ENCODE results near the gene GLUL.

The GLUL gene

DNA sequence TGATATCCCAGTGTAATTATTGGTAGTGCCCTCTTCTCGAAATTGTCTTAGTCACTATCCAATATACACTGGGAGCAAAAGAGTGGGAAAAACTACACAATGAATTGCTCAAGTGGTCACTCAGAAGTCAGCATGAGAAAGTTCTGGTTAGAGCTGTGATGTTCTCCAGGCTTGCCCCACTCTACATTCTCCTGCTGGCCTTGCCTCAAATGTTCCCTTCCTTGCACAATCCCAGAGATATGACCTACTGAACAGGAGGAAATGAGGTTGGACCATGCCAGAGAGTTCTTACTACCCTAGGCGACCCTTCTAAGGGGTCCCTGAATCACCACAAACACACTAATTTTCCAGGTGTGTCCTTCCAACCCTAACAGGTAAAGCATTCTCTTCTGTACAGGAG is 40.8 kb downstream of the GLUL start:
- H3K4me3 ChIP-seq (replicated peaks; ENCODE audit: low read depth, low read length) = no peak overlapping the region
- no peak for DNase-seq (ENCODE audit: extremely low read depth, insufficient read length)
- TF ChIP-seq, protein P1, sequence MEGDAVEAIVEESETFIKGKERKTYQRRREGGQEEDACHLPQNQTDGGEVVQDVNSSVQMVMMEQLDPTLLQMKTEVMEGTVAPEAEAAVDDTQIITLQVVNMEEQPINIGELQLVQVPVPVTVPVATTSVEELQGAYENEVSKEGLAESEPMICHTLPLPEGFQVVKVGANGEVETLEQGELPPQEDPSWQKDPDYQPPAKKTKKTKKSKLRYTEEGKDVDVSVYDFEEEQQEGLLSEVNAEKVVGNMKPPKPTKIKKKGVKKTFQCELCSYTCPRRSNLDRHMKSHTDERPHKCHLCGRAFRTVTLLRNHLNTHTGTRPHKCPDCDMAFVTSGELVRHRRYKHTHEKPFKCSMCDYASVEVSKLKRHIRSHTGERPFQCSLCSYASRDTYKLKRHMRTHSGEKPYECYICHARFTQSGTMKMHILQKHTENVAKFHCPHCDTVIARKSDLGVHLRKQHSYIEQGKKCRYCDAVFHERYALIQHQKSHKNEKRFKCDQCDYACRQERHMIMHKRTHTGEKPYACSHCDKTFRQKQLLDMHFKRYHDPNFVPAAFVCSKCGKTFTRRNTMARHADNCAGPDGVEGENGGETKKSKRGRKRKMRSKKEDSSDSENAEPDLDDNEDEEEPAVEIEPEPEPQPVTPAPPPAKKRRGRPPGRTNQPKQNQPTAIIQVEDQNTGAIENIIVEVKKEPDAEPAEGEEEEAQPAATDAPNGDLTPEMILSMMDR (IDR thresholded peaks at IDR 0.05; ENCODE audit: insufficient read depth, low read length, poor library complexity, severe bottlenecking) = no peak
- no peaks in the 10 kb centered on the region for H3K36me3 ChIP-seq (ENCODE audit: control insufficient read depth, insufficient read depth, low read length)
- no peaks in the 10 kb centered on the region for H3K27me3 ChIP-seq (replicated peaks; ENCODE audit: control insufficient read depth, insufficient read depth, low read length)

DNA sequence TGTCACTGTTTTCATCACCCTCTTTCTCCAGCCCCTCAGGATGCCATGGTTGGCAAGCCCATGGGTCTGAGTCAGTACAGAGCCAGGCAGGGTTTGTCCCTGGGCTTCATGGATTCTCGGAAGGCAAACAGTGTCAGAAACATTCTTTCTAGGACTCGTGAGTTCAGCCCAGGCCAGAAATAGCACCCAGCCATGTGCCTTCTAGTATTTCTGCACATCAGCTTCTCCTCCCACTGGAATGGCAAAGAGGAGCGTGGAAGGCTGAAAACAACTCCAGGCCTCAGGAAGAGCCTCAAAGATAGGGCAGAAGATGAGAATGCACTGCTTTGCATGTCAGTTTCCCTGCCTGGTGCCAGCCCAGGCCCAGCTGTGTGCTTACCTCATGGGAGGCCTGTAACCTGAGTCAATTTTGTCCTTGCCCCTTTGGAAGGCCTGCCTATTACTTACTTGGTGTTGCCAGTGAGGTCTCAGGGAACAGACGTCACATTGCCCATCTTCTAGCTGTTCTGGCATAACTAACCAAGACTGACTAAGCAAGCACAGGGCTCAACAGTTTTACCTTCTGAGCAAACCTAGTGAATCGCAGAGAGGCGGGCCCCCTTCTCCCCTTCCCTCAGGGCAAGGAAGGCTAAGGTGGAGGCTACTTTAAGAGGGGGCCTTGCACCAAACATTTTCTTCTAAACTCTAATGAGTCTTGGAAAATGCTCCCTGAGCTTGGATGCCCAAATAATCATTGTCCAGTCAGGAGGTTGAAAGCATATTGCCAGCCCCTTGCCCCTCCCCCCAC is 42.4 kb downstream of the GLUL start:
- Histone ChIP-seq H3K36me3 (ENCODE audit: control insufficient read depth, insufficient read depth, low read length) (no peaks in the 10 kb centered on the region), H3K4me3 (replicated peaks; ENCODE audit: low read depth, low read length) (no peak overlapping the region), H3K27me3 (replicated peaks; ENCODE audit: control insufficient read depth, insufficient read depth, low read length) (no peaks in the 10 kb centered on the region)
- no peak for DNase-seq (ENCODE audit: extremely low read depth, insufficient read length)
- TF ChIP-seq, protein P1 (IDR thresholded peaks at IDR 0.05; ENCODE audit: insufficient read depth, low read length, poor library complexity, severe bottlenecking) = no peak

DNA sequence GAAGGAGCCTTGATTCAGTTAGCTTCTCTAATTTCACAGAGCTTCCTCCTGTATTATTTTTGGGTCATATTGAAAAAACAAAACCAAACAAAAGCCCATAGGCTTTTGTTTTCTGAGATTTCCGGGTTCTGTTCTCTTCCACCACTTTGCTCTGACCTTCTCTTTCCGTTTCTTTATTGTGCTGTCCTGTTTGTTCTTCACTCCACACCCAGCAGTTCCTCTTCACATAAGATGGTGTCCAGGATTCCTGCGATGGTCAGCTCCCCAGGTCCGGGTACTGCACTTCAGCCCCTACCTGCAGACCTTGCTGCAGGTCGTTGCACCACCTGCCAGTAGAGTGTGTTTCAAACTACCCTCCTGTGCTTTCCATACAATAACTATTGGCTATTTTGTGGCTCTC is 44.6 kb downstream of the GLUL start:
- no peak for DNase-seq (ENCODE audit: extremely low read depth, insufficient read length)
- TF ChIP-seq, protein P1 (IDR thresholded peaks at IDR 0.05; ENCODE audit: insufficient read depth, low read length, poor library complexity, severe bottlenecking) = no peak
- Histone ChIP-seq H3K4me3 (replicated peaks; ENCODE audit: low read depth, low read length) (no peak overlapping the region), H3K36me3 (ENCODE audit: control insufficient read depth, insufficient read depth, low read length) (no peaks in the 10 kb centered on the region), H3K27me3 (replicated peaks; ENCODE audit: control insufficient read depth, insufficient read depth, low read length) (no peaks in the 10 kb centered on the region)

DNA sequence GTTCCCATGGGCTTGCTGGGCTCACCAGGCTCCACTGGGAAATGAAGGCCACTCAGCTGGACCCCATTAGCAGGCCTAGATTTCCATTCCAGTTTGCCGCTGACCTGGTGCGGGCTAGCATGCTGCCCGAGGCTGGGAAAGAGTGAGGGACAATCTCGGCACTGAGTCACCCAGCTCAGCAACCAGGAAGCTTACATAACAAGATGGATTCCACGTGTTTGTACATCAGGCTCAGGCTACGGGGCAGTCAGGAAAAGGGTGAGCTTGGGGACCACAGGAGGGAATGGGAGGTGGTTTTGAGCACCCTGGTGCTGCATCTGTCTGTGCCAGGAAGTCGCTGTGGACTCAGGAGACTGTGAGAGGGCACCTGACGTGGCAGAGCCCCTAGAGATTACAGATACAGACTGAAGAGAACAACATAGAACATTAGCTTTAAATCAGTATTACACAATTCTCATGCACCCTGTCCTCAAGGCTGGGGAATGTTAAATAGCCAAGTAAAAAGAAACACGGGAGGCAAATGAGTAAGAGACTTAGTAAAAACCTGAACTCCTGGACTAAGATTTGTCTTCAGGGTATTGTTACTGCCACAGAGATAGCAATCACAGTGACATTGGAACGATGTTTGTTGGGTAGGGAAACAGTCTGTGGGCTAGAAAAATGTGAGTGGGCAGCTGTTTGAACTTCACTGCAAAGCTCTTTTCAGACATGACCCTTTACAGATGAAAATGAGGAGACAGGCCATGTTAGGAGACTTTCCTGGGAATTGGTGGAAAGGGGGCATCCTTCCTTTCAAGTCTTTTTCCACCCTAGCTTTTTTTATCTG is 51.1 kb downstream of the GLUL start:
- no peaks in the 10 kb centered on the region; the same call in 1 of the 2 replicates for H3K27me3 ChIP-seq (replicated peaks; ENCODE audit: control insufficient read depth, insufficient read depth, low read length)
- DNase-seq (ENCODE audit: extremely low read depth, insufficient read length) = no peak
- TF ChIP-seq, protein P1 (IDR thresholded peaks at IDR 0.05; ENCODE audit: insufficient read depth, low read length, poor library complexity, severe bottlenecking) = no peak

DNA sequence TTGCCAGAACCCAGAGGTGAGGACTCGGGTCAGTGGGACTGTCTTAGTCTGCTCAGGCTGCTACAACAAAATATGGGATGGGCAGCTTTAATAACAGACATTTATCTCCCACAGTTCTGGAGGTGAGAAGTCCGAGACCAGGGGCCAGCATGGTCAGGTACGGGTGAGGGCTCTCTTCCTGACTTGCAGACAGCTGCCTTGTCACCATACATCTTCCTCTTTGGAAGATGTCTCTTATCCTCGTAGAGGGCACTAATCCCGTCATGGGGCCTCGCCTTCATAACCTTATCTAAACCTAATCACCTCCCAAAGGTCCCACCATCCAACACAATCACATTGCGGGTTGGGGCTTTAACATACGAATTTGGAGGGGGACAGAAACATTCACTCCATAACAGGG is 51.9 kb downstream of the GLUL start:
- Histone ChIP-seq H3K27me3 (replicated peaks; ENCODE audit: control insufficient read depth, insufficient read depth, low read length) (no peaks in the 10 kb centered on the region; the same call in 1 of the 2 replicates), H3K36me3 (ENCODE audit: control insufficient read depth, insufficient read depth, low read length) (no peaks in the 10 kb centered on the region), H3K4me3 (replicated peaks; ENCODE audit: low read depth, low read length) (no peak overlapping the region)
- TF ChIP-seq, protein P1 (IDR thresholded peaks at IDR 0.05; ENCODE audit: insufficient read depth, low read length, poor library complexity, severe bottlenecking) = no peak
- DNase-seq (ENCODE audit: extremely low read depth, insufficient read length) = no peak

More for the DNA sequence above, 51.1 kb downstream of the GLUL start:
- Histone ChIP-seq H3K36me3 (ENCODE audit: control insufficient read depth, insufficient read depth, low read length) (no peaks in the 10 kb centered on the region), H3K4me3 (replicated peaks; ENCODE audit: low read depth, low read length) (no peak overlapping the region)

Measured in GM06990 (cell line).